Upper lobe of left lung (tissue), 4 donors: ENCODE measurements around the gene PID1.

ENCODE experiments used
- CTCF ChIP-seq, 6 experiments: fragments of 450-650 bp in 4 of 6; fragments of 200-600 bp in 2 of 6; sonication (generic) in 2 of 6; IDR thresholded peaks; one replicate each; pipeline ENCODE4 v1.5.1; 2016 to 2019; ENCODE audit warnings: antibody characterized with exemption in 6 of 6
- EP300 ChIP-seq, 4 donors: sonication (generic); formaldehyde crosslinking; IDR thresholded peaks; one replicate each; pipeline ENCODE4 v1.5.1; 2017; ENCODE audit warnings: antibody characterized with exemption in 4 of 4, control low read depth in 2 of 4
- POLR2A ChIP-seq, 4 donors: fragments of 450-650 bp; IDR thresholded peaks; one replicate each; pipeline ENCODE4 v1.5.1; 2016 to 2017; ENCODE audit warnings: antibody characterized with exemption in 4 of 4, mild to moderate bottlenecking in 2 of 4
- POLR2AphosphoS5 ChIP-seq, 2 donors: sonication (generic); formaldehyde crosslinking; IDR thresholded peaks; one replicate each; pipeline ENCODE4 v1.5.1; 2017; ENCODE audit warnings: antibody characterized with exemption in 2 of 2

GRCh38 chr2:229314117-229314516, 43.0 kb upstream of the PID1 start:
- no peak for TF ChIP-seq CTCF (IDR thresholded peaks at IDR 0.05)
- no peak for TF ChIP-seq EP300 (IDR thresholded peaks at IDR 0.05)
- TF ChIP-seq POLR2AphosphoS5 (IDR thresholded peaks at IDR 0.05) = no peak
- TF ChIP-seq POLR2A (IDR thresholded peaks at IDR 0.05) = no peak
